K562 (cell line): ENCODE data around the gene CNOT10. TPM values are rescaled to one million over a fixed set of nuclear protein-coding genes. Genes with fewer than 3 reads are reported as not detected.

Experiments used
- ARID1B ChIP-seq: fragments of 450-650 bp; IDR thresholded peaks from 2 replicates; pipeline ENCODE4 v1.6.1; 2016; ENCODE audit warnings: antibody characterized with exemption, mild to moderate bottlenecking, inconsistent platforms
- CBFA2T2 ChIP-seq: fragments of 450-650 bp; conservative IDR thresholded peaks from 2 replicates; pipeline ENCODE4 v1.6.1; 2017; ENCODE audit warnings: mild to moderate bottlenecking
- DNMT1 ChIP-seq: fragments of 450-650 bp; IDR thresholded peaks from 2 replicates; pipeline ENCODE4 v1.6.1; 2016; ENCODE audit warnings: antibody characterized with exemption, mild to moderate bottlenecking
- GABPA ChIP-seq: fragments of 200-800 bp; sonication (Bioruptor generic); conservative IDR thresholded peaks from 2 replicates; pipeline ENCODE4 v1.6.1; 2016; ENCODE audit warnings: low read depth, missing genetic modification characterization, missing compliant biosample characterization
- HEY1 ChIP-seq: fragments of 250-450 bp; sonication (Bioruptor Pico); IDR thresholded peaks from 2 replicates; pipeline ENCODE4 v1.5.0; 2020; ENCODE audit warnings: mild to moderate bottlenecking, moderate library complexity, borderline replicate concordance
- HIVEP1 ChIP-seq: fragments of 250-450 bp; sonication (Bioruptor Pico); IDR thresholded peaks from 2 replicates; pipeline ENCODE4 v1.4.0; 2020; ENCODE audit warnings: mild to moderate bottlenecking
- HNRNPH1 ChIP-seq: fragments of 200-400 bp; formaldehyde crosslinking; optimal IDR thresholded peaks from 2 replicates; pipeline ENCODE3; 2017; ENCODE audit warnings: low read depth, mild to moderate bottlenecking, low read length, moderate library complexity
- IRF2 ChIP-seq: sonication (generic); formaldehyde crosslinking; IDR thresholded peaks from 2 replicates; pipeline ENCODE4 v1.8.1; 2022; ENCODE audit warnings: mild to moderate bottlenecking, missing genetic modification reagents
- KLF16 ChIP-seq: IDR thresholded peaks from 2 replicates; pipeline ENCODE4 v1.6.1; 2016; ENCODE audit warnings: antibody characterized with exemption
- SETDB1 ChIP-seq: IDR thresholded peaks from one replicate; pipeline ENCODE4 v1.6.1; 2012; ENCODE audit warnings: low read length, control low read depth, inconsistent platforms
- SMAD2 ChIP-seq: fragments of 150-350 bp; IDR thresholded peaks from 2 replicates; pipeline ENCODE4 v1.6.1; 2014; ENCODE audit warnings: low read depth, mild to moderate bottlenecking, low read length
- SMARCB1 ChIP-seq: IDR thresholded peaks from 2 replicates; pipeline ENCODE4 v1.6.1; 2011; ENCODE audit warnings: improper control_type of control experiment, low read depth; ENCODE audit not compliant: insufficient read length
- SREBF1 ChIP-seq: fragments of 150-350 bp; IDR thresholded peaks from 2 replicates; pipeline ENCODE4 v1.6.1; 2014; ENCODE audit warnings: antibody characterized with exemption, low read depth, low read length, borderline replicate concordance
- TCF7 ChIP-seq: sonication (generic); IDR thresholded peaks from 2 replicates; pipeline ENCODE4 v1.6.1; 2016; ENCODE audit warnings: antibody characterized with exemption, borderline replicate concordance
- WHSC1 ChIP-seq: IDR thresholded peaks from one replicate; pipeline ENCODE4 v1.6.1; 2012; ENCODE audit warnings: low read length, control low read depth, inconsistent platforms
- ZBTB8A ChIP-seq: fragments of 450-650 bp; IDR thresholded peaks from 2 replicates; pipeline ENCODE4 v1.6.1; 2018; ENCODE audit warnings: mild to moderate bottlenecking, moderate library complexity; ENCODE audit not compliant: partially characterized antibody
- ZKSCAN3 ChIP-seq: fragments of 250-450 bp; sonication (Bioruptor Pico); IDR thresholded peaks from 2 replicates; pipeline ENCODE4 v1.4.0; 2020
- ZNF175 ChIP-seq: fragments of 200-800 bp; sonication (Bioruptor generic); IDR thresholded peaks from 2 replicates; pipeline ENCODE4 v1.6.1; 2016; ENCODE audit warnings: low read depth, mild to moderate bottlenecking, missing genetic modification characterization, missing compliant biosample characterization
- ZNF212 ChIP-seq: fragments of 450-650 bp; formaldehyde crosslinking; IDR thresholded peaks from 2 replicates; pipeline ENCODE4 v1.4.0; 2020; ENCODE audit warnings: mild to moderate bottlenecking
- ZNF239 ChIP-seq: fragments of 250-450 bp; sonication (Bioruptor Pico); IDR thresholded peaks from 2 replicates; pipeline ENCODE4 v1.4.0; 2020; ENCODE audit warnings: mild to moderate bottlenecking
- ZNF263 ChIP-seq: sonication (generic); formaldehyde crosslinking; IDR thresholded peaks from 2 replicates; pipeline ENCODE4 v1.8.0; 2022; ENCODE audit warnings: mild to moderate bottlenecking, missing genetic modification reagents, borderline replicate concordance
- ZNF584 ChIP-seq: fragments of 200-800 bp; sonication (Bioruptor generic); IDR thresholded peaks from 2 replicates; pipeline ENCODE4 v1.6.1; 2016; ENCODE audit warnings: low read depth, mild to moderate bottlenecking, missing genetic modification characterization, missing compliant biosample characterization
- ZNF778 ChIP-seq: fragments of 450-650 bp; formaldehyde crosslinking; IDR thresholded peaks from 2 replicates; pipeline ENCODE4 v1.4.0; 2020; ENCODE audit warnings: mild to moderate bottlenecking, moderate library complexity
- polyA plus RNA-seq, 8 experiments: library from polyadenylated mRNA; depleted of rRNA in 4 of 8; stranded (reverse) in 5 of 8; unstranded in 3 of 8; fragments of >200 nt; fragmentation: Nextera tagmentation in 2 of 8; fragmentation: Illumina TruSeq in 1 of 8; extraction: Ambion mirVana in 2 of 8; extraction: Trizol in 1 of 8; gene quantifications; 2 replicates each; pipeline versions ENCODE4 v1.2.1 to v1.2.3, GENCODE V29; 2011 to 2014; ENCODE audit warnings: inconsistent platforms in 1 of 8, missing spikeins in 1 of 8
- total RNA-seq, 7 experiments: library from RNA; depleted of rRNA in 6 of 7; stranded (reverse); fragments of >200 nt in 6 of 7; fragmentation: Illumina TruSeq in 2 of 7; extraction: Trizol in 2 of 7; gene quantifications; 2 replicates each; pipeline versions ENCODE4 v1.2.1 to v1.2.3, GENCODE V29; 2011 to 2021; ENCODE audit warnings: low replicate concordance in 1 of 7
- TF ChIP-seq, protein P1 (sequence below): fragments of 450-650 bp; formaldehyde crosslinking; IDR thresholded peaks from 2 replicates; pipeline ENCODE4 v1.4.0; 2020; ENCODE audit warnings: mild to moderate bottlenecking, moderate library complexity
- TF ChIP-seq, protein P2 (sequence below), 2 experiments: fragments of 250-450 bp in 1 of 2; fragments of 450-650 bp in 1 of 2; sonication (Bioruptor Pico) in 1 of 2; IDR thresholded peaks; 2 replicates each; pipeline versions ENCODE4 v1.6.1 to v1.8.0; 2016 to 2021; ENCODE audit warnings: mild to moderate bottlenecking in 2 of 2, moderate library complexity in 2 of 2, missing compliant biosample characterization in 1 of 2, missing genetic modification characterization in 1 of 2
- TF ChIP-seq, protein P3 (sequence below): fragments of 450-650 bp; IDR thresholded peaks from 2 replicates; pipeline ENCODE4 v1.6.1; 2016

The CNOT10 gene
- total and polyA plus RNA-seq, 9 of the 15 experiments (the other 6 are each of a cell fraction or from before 2014, with no cell fraction given), result 35.7 to 114 (median 81.9) TPM

DNA sequence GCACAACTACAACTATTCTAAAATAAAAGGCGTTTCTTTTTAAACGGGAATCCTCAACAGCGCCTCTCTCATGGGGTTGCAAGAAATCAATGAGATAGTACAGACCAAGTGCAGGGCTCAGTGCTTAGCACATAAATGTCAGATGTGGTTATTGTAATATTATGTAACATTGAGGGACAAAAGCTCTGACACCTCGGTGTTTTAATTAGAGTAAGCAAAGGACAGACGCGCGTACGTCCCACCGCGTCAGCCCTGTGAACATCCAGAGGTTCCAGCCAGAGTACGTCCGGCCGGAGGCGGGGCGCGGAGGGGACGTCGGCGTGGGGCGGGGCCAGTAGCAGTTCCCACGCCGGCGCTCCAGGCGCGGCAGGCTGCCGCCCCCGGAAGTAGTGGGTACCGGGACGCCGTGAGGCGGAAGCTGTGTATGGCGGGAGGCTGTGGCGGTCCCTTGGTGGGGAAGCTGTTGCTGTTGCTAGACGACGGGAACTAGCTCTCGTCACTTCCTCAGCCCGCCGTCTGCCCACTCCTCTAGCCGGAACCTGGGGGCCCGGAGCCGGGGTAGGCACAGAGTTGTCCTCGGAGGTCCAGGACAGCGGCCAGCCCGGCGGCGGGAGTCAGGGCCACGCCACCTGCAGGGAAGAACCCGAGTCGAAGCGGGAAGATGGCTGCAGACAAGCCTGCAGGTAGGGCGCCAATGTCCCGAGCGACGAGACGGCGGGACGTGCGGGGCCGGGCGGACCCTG, at the start of gene CNOT10 (continued):
- TF ChIP-seq SMARCB1 (no peak), ZNF263 (CRISPR knock-in tag) (no peak; the same call in 1 of the 2 replicates), GABPA (peak; percentile 97), ZBTB8A (no peak), WHSC1 (no peak), ZNF778 (no peak), SMAD2 (no peak), CBFA2T2 (no peak), ZNF584 (CRISPR knock-in tag) (no peak), SREBF1 (0 out of 2 replicates have a peak, but pooled peaks have one; percentile 20), ZNF239 (CRISPR knock-in tag) (peak; percentile 47; the same call in 1 of the 2 replicates), TCF7 (no peak), ZKSCAN3 (CRISPR knock-in tag) (no peak), ZNF175 (CRISPR knock-in tag) (no peak), SETDB1 (no peak), HEY1 (CRISPR knock-in tag) (0 out of 2 replicates have a peak, but pooled peaks have one; percentile 51), IRF2 (CRISPR knock-in tag) (no peak), ARID1B (no peak; the same call in 1 of the 2 replicates), KLF16 (0 out of 2 replicates have a peak, but pooled peaks have one; percentile 15), HNRNPH1 (no peak), HIVEP1 (CRISPR knock-in tag) (0 out of 2 replicates have a peak, but pooled peaks have one; percentile 66), ZNF212 (CRISPR knock-in tag) (no peak), DNMT1 (no peak)
- TF ChIP-seq, protein P1, sequence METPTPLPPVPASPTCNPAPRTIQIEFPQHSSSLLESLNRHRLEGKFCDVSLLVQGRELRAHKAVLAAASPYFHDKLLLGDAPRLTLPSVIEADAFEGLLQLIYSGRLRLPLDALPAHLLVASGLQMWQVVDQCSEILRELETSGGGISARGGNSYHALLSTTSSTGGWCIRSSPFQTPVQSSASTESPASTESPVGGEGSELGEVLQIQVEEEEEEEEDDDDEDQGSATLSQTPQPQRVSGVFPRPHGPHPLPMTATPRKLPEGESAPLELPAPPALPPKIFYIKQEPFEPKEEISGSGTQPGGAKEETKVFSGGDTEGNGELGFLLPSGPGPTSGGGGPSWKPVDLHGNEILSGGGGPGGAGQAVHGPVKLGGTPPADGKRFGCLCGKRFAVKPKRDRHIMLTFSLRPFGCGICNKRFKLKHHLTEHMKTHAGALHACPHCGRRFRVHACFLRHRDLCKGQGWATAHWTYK, result no peak
- TF ChIP-seq, protein P2, sequence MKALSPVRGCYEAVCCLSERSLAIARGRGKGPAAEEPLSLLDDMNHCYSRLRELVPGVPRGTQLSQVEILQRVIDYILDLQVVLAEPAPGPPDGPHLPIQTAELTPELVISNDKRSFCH (CRISPR knock-in tag; IDR thresholded peaks at IDR 0.05), result no peak
- TF ChIP-seq, protein P2 (tag; IDR thresholded peaks at IDR 0.05), result no peak
- TF ChIP-seq, protein P3, sequence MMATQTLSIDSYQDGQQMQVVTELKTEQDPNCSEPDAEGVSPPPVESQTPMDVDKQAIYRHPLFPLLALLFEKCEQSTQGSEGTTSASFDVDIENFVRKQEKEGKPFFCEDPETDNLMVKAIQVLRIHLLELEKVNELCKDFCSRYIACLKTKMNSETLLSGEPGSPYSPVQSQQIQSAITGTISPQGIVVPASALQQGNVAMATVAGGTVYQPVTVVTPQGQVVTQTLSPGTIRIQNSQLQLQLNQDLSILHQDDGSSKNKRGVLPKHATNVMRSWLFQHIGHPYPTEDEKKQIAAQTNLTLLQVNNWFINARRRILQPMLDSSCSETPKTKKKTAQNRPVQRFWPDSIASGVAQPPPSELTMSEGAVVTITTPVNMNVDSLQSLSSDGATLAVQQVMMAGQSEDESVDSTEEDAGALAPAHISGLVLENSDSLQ, result peak; percentile 57
